Calu3 (cell line): ENCODE results near the gene FTO. TPM values are rescaled to one million over a fixed set of nuclear protein-coding genes. Genes with fewer than 3 reads are reported as not detected.

Experiments
- BruUV-seq: library from RNA; stranded (reverse); fragments of 400-500 nt; replicated peaks from 2 replicates; lab custom pipeline; 2021; lab: Mats Ljungman, UMichigan
- CTCF ChIA-PET: fragments of 300-600 bp; sonication (Branson Sonifier 250); formaldehyde crosslinking; loops from one replicate; lab custom pipeline; 2022; ENCODE audit warnings: antibody characterized with exemption; lab: Charles Lee
- DNase-seq: peaks from one replicate; pipeline ENCODE4 v3.0.0; 2022
- H3K27ac Mint-ChIP-seq: one replicate; pipeline ENCODE4 v1.8.0; 2022; ENCODE audit warnings: mixed read lengths; ENCODE audit not compliant: unreplicated experiment
- H3K27me3 Mint-ChIP-seq: one replicate; pipeline ENCODE4 v1.8.0; 2022; ENCODE audit warnings: mixed read lengths; ENCODE audit not compliant: unreplicated experiment
- H3K36me3 Mint-ChIP-seq: one replicate; pipeline ENCODE4 v1.8.0; 2022; ENCODE audit warnings: mild to moderate bottlenecking, moderate library complexity, mixed read lengths; ENCODE audit not compliant: insufficient read depth, unreplicated experiment
- H3K4me1 Mint-ChIP-seq: one replicate; pipeline ENCODE4 v1.8.0; 2022; ENCODE audit warnings: mild to moderate bottlenecking, low read depth, mixed read lengths; ENCODE audit not compliant: unreplicated experiment
- H3K4me3 Mint-ChIP-seq: one replicate; pipeline ENCODE4 v1.8.0; 2022; ENCODE audit warnings: mild to moderate bottlenecking, low read depth, moderate library complexity, mixed read lengths; ENCODE audit not compliant: unreplicated experiment
- H3K9me3 Mint-ChIP-seq: one replicate; pipeline ENCODE4 v1.8.0; 2022; ENCODE audit warnings: low read depth, mixed read lengths; ENCODE audit not compliant: unreplicated experiment
- CTCF ChIP-seq: fragments of 200-600 bp; IDR thresholded peaks from one replicate; pipeline ENCODE4 v1.8.0; 2022; ENCODE audit warnings: antibody characterized with exemption; ENCODE audit not compliant: unreplicated experiment
- intact Hi-C: fragments of 100-400 bp; cut with micrococcal nuclease; formaldehyde crosslinking; loops from one replicate; pipeline ENCODE4 v1.10.0; 2022; ENCODE audit not compliant: unreplicated experiment
- total RNA-seq: library from RNA; stranded (reverse); gene quantifications from 2 replicates; pipeline ENCODE4 v1.2.3, GENCODE V29; 2022

The FTO gene
- total RNA-seq, 1 experiment from 2014 or later: 68.9 TPM

- TF ChIP-seq CTCF: no peak
- H3K27me3 Mint-ChIP-seq: no peaks in the 10 kb centered on the region
- DNase-seq: no peak
- CTCF ChIA-PET: no interaction called here
- no peak overlapping the region for H3K27ac Mint-ChIP-seq
- no peaks in the 10 kb centered on the region for H3K9me3 Mint-ChIP-seq
- peaks cover 11% of the 10 kb centered on the region for H3K36me3 Mint-ChIP-seq
- H3K4me1 Mint-ChIP-seq: peaks cover 11% of the 10 kb centered on the region
- intact Hi-C loops: loop anchor here (5.0 kb wide), 1 partner anchor 49 kb away; no protein-coding TSS in a partner anchor
- BruUV-seq: no TSS peak
- no peak overlapping the region for H3K4me3 Mint-ChIP-seq
Measured at GRCh38 chr16:53708490-53708889, 4.5 kb downstream of the FTO start.

GRCh38 chr16:53711390-53711789 lies 7.4 kb downstream of the FTO start:
- H3K36me3 Mint-ChIP-seq: no peaks in the 10 kb centered on the region
- BruUV-seq: no TSS peak
- intact Hi-C loops: no loop called here

GRCh38 chr16:53712065-53712464 lies 8.1 kb downstream of the FTO start:
- no TSS peak for BruUV-seq
- Mint-ChIP-seq H3K36me3 (no peaks in the 10 kb centered on the region), H3K27ac (no peak overlapping the region), H3K9me3 (no peaks in the 10 kb centered on the region), H3K4me3 (no peak overlapping the region), H3K27me3 (no peaks in the 10 kb centered on the region), H3K4me1 (no peaks in the 10 kb centered on the region)
- no peak for DNase-seq
- intact Hi-C loops: no loop called here
- CTCF ChIA-PET: no interaction called here
- no peak for TF ChIP-seq CTCF

More at GRCh38 chr16:53711390-53711789, 7.4 kb downstream of the FTO start:
- no peak overlapping the region for H3K27ac Mint-ChIP-seq
- no peaks in the 10 kb centered on the region for H3K4me1 Mint-ChIP-seq
- H3K27me3 Mint-ChIP-seq: no peaks in the 10 kb centered on the region
- TF ChIP-seq CTCF: no peak
- H3K4me3 Mint-ChIP-seq: no peak overlapping the region
- no peak for DNase-seq
- CTCF ChIA-PET: no interaction called here
- H3K9me3 Mint-ChIP-seq: no peaks in the 10 kb centered on the region

GRCh38 chr16:53713403-53714204 lies 9.6 kb downstream of the FTO start:
- no peaks in the 10 kb centered on the region for H3K9me3 Mint-ChIP-seq
- CTCF ChIA-PET: no interaction called here
- no peak overlapping the region for H3K4me3 Mint-ChIP-seq
- no TSS peak for BruUV-seq
- DNase-seq: no peak
- H3K36me3 Mint-ChIP-seq: no peaks in the 10 kb centered on the region
- H3K27ac Mint-ChIP-seq: no peak overlapping the region
- intact Hi-C loops: no loop called here
- TF ChIP-seq CTCF: no peak
- no peaks in the 10 kb centered on the region for H3K27me3 Mint-ChIP-seq
- H3K4me1 Mint-ChIP-seq: no peaks in the 10 kb centered on the region
